ENCODE data around the gene BCAT1. TPM values are rescaled to one million over a fixed set of nuclear protein-coding genes. Genes with fewer than 3 reads are reported as not detected.
"Not testable (repeated sequence)": the region's sequence is repeated elsewhere in the genome, so short reads cannot be mapped to it uniquely, and the experiment has no call there.

Gene BCAT1
- total RNA-seq, 2 donors from 2014 or later = 21.3 to 68.8 TPM

- Mint-ChIP-seq H3K4me3 (no peak overlapping the region), H3K36me3 (ENCODE audit: low read depth) (no peaks in the 10 kb centered on the region), H3K9me3 (no peaks in the 10 kb centered on the region), H3K4me1 (peaks cover 20% of the 10 kb centered on the region), H3K27me3 (peaks cover 2% of the 10 kb centered on the region), H3K27ac (no peak overlapping the region)
- ATAC-seq (replicated peaks) = no peak
Measured at GRCh38 chr12:24922090-24922489, 26.8 kb downstream of the BCAT1 start.

- H3K9me3 Mint-ChIP-seq = no peaks in the 10 kb centered on the region
- peak; percentile 57 for ATAC-seq (replicated peaks)
- peak overlapping the region; percentile 48 for H3K27ac Mint-ChIP-seq
- H3K27me3 Mint-ChIP-seq = no peaks in the 10 kb centered on the region
- H3K4me3 Mint-ChIP-seq = peak overlapping the region; percentile 24
- H3K36me3 Mint-ChIP-seq (ENCODE audit: low read depth) = no peaks in the 10 kb centered on the region
- H3K4me1 Mint-ChIP-seq = peaks cover 20% of the 10 kb centered on the region
Measured at GRCh38 chr12:24921251-24922038, 27.5 kb downstream of the BCAT1 start.

- Mint-ChIP-seq H3K27me3 (no peaks in the 10 kb centered on the region), H3K27ac (no peak overlapping the region), H3K36me3 (ENCODE audit: low read depth) (no peaks in the 10 kb centered on the region), H3K4me3 (no peak overlapping the region), H3K9me3 (no peaks in the 10 kb centered on the region), H3K4me1 (peaks cover 20% of the 10 kb centered on the region)
- ATAC-seq (replicated peaks) = no peak
Measured at GRCh38 chr12:24920141-24920540, 28.8 kb downstream of the BCAT1 start.

- ATAC-seq (replicated peaks) = peak; percentile 90
- H3K4me3 Mint-ChIP-seq = peak overlapping the region; percentile 30
Measured at GRCh38 chr12:24919346-24920001, 29.4 kb downstream of the BCAT1 start.

GRCh38 chr12:24918596-24918995 is 30.3 kb downstream of the BCAT1 start:
- Mint-ChIP-seq H3K27ac (no peak overlapping the region), H3K4me3 (no peak overlapping the region), H3K4me1 (peaks cover 20% of the 10 kb centered on the region), H3K27me3 (peaks cover 3% of the 10 kb centered on the region), H3K9me3 (no peaks in the 10 kb centered on the region), H3K36me3 (ENCODE audit: low read depth) (no peaks in the 10 kb centered on the region)
- no peak for ATAC-seq (replicated peaks)

More at GRCh38 chr12:24919346-24920001, 29.4 kb downstream of the BCAT1 start:
- no peaks in the 10 kb centered on the region for H3K27me3 Mint-ChIP-seq
- H3K36me3 Mint-ChIP-seq (ENCODE audit: low read depth) = no peaks in the 10 kb centered on the region
- H3K9me3 Mint-ChIP-seq = no peaks in the 10 kb centered on the region
- H3K4me1 Mint-ChIP-seq = peaks cover 20% of the 10 kb centered on the region
- no peak overlapping the region for H3K27ac Mint-ChIP-seq

- H3K9me3 Mint-ChIP-seq = no peaks in the 10 kb centered on the region
- no peak overlapping the region for H3K27ac Mint-ChIP-seq
- H3K27me3 Mint-ChIP-seq = peaks cover 5% of the 10 kb centered on the region
- ATAC-seq (replicated peaks) = no peak
- H3K4me3 Mint-ChIP-seq = no peak overlapping the region
- H3K36me3 Mint-ChIP-seq (ENCODE audit: low read depth) = no peaks in the 10 kb centered on the region
- H3K4me1 Mint-ChIP-seq = peaks cover 7% of the 10 kb centered on the region
Measured at GRCh38 chr12:24915501-24915900, 33.4 kb downstream of the BCAT1 start.

GRCh38 chr12:24913953-24914352 is 34.9 kb downstream of the BCAT1 start:
- ATAC-seq (replicated peaks) = no peak

GRCh38 chr12:24913130-24913529 is 35.8 kb downstream of the BCAT1 start:
- Mint-ChIP-seq H3K9me3 (no peaks in the 10 kb centered on the region), H3K27ac (no peak overlapping the region)
- ATAC-seq (replicated peaks) = no peak

More at GRCh38 chr12:24913953-24914352, 34.9 kb downstream of the BCAT1 start:
- H3K27ac Mint-ChIP-seq = no peak overlapping the region
- no peak overlapping the region for H3K4me3 Mint-ChIP-seq
- H3K4me1 Mint-ChIP-seq = no peaks in the 10 kb centered on the region
- H3K36me3 Mint-ChIP-seq (ENCODE audit: low read depth) = no peaks in the 10 kb centered on the region
- H3K9me3 Mint-ChIP-seq = no peaks in the 10 kb centered on the region
- H3K27me3 Mint-ChIP-seq = peaks cover 7% of the 10 kb centered on the region

GRCh38 chr12:24911271-24911791 is 37.6 kb downstream of the BCAT1 start:
- ATAC-seq (replicated peaks) = no peak
- Mint-ChIP-seq H3K27ac (no peak overlapping the region), H3K9me3 (no peaks in the 10 kb centered on the region), H3K4me3 (no peak overlapping the region), H3K27me3 (peaks cover 7% of the 10 kb centered on the region), H3K36me3 (ENCODE audit: low read depth) (no peaks in the 10 kb centered on the region), H3K4me1 (no peaks in the 10 kb centered on the region)

More at GRCh38 chr12:24913130-24913529, 35.8 kb downstream of the BCAT1 start:
- Mint-ChIP-seq H3K36me3 (ENCODE audit: low read depth) (no peaks in the 10 kb centered on the region), H3K4me1 (no peaks in the 10 kb centered on the region), H3K27me3 (peaks cover 7% of the 10 kb centered on the region), H3K4me3 (no peak overlapping the region)

- H3K27me3 Mint-ChIP-seq; ATAC-seq (replicated peaks); H3K36me3 Mint-ChIP-seq (ENCODE audit: low read depth); H3K9me3 Mint-ChIP-seq; H3K4me3 Mint-ChIP-seq; H3K4me1 Mint-ChIP-seq; H3K27ac Mint-ChIP-seq: not testable (repeated sequence)
Measured at GRCh38 chr12:24910192-24910591, 38.7 kb downstream of the BCAT1 start.

- Mint-ChIP-seq H3K36me3 (ENCODE audit: low read depth) (no peaks in the 10 kb centered on the region), H3K9me3 (no peaks in the 10 kb centered on the region), H3K27me3 (peaks cover 7% of the 10 kb centered on the region), H3K27ac (no peak overlapping the region), H3K4me3 (no peak overlapping the region), H3K4me1 (no peaks in the 10 kb centered on the region)
- no peak for ATAC-seq (replicated peaks)
Measured at GRCh38 chr12:24909667-24910066, 39.2 kb downstream of the BCAT1 start.

GRCh38 chr12:24907464-24907863 is 41.4 kb downstream of the BCAT1 start:
- Mint-ChIP-seq H3K27ac (no peak overlapping the region), H3K4me1 (peaks cover 9% of the 10 kb centered on the region), H3K4me3 (no peak overlapping the region), H3K27me3 (peaks cover 12% of the 10 kb centered on the region), H3K9me3 (no peaks in the 10 kb centered on the region), H3K36me3 (ENCODE audit: low read depth) (peaks cover 3% of the 10 kb centered on the region)
- no peak for ATAC-seq (replicated peaks)

- Mint-ChIP-seq H3K4me1 (peaks cover 16% of the 10 kb centered on the region), H3K36me3 (ENCODE audit: low read depth) (peaks cover 10% of the 10 kb centered on the region), H3K27me3 (peaks cover 18% of the 10 kb centered on the region), H3K4me3 (no peak overlapping the region), H3K27ac (no peak overlapping the region), H3K9me3 (no peaks in the 10 kb centered on the region)
- ATAC-seq (replicated peaks) = no peak
Measured at GRCh38 chr12:24906141-24906540, 42.8 kb downstream of the BCAT1 start.

GRCh38 chr12:24905431-24905830 is 43.5 kb downstream of the BCAT1 start:
- H3K9me3 Mint-ChIP-seq = no peaks in the 10 kb centered on the region
- no peak overlapping the region for H3K4me3 Mint-ChIP-seq
- peaks cover 14% of the 10 kb centered on the region for H3K36me3 Mint-ChIP-seq (ENCODE audit: low read depth)
- ATAC-seq (replicated peaks) = no peak
- H3K27me3 Mint-ChIP-seq = peaks cover 21% of the 10 kb centered on the region
- H3K27ac Mint-ChIP-seq = no peak overlapping the region
- peaks cover 20% of the 10 kb centered on the region for H3K4me1 Mint-ChIP-seq

GRCh38 chr12:24904871-24905270 is 44.0 kb downstream of the BCAT1 start:
- Mint-ChIP-seq H3K4me3 (no peak overlapping the region), H3K27ac (no peak overlapping the region), H3K27me3 (peaks cover 21% of the 10 kb centered on the region), H3K4me1 (peaks cover 20% of the 10 kb centered on the region), H3K9me3 (no peaks in the 10 kb centered on the region), H3K36me3 (ENCODE audit: low read depth) (peaks cover 14% of the 10 kb centered on the region)
- no peak for ATAC-seq (replicated peaks)
